Naive thymus-derived CD4-positive, alpha-beta T cell (primary cell): ENCODE data around the gene F2RL2. TPM values are rescaled to one million over a fixed set of nuclear protein-coding genes. Genes with fewer than 3 reads are reported as not detected.

Source experiments
- ATAC-seq: fragments of 150-1000 bp; cut with Tn5 transposase; 2 replicates; pipeline ENCODE4 v1.10.0; 2021; ENCODE audit warnings: mild to moderate bottlenecking, moderate library complexity
- CTCF ChIA-PET: fragments of 350-600 bp; sonication (Branson Sonifier 250); formaldehyde crosslinking; loops from one replicate; lab custom pipeline; 2021; ENCODE audit warnings: antibody characterized with exemption; lab: Charles Lee
- POLR2A ChIA-PET: fragments of 350-600 bp; sonication (Branson Sonifier 250); formaldehyde crosslinking; loops from one replicate; lab custom pipeline; 2021; ENCODE audit warnings: antibody characterized with exemption, inconsistent platforms; lab: Charles Lee
- DNase-seq, 9 donors: peaks; one replicate each; pipeline versions ENCODE4 v3.0.0 to v3.0.0-alpha.2; 2020 to 2022; ENCODE audit warnings: mixed read lengths in 1 of 9
- H3K27ac ChIP-seq: one replicate; pipeline ENCODE4 v1.7.0; 2013; ENCODE audit warnings: mild to moderate bottlenecking, low read depth, low read length, moderate library complexity
- H3K27me3 ChIP-seq, 2 donors: one replicate each; pipeline ENCODE4 v1.7.0; 2013; ENCODE audit warnings: low read length in 2 of 2, mild to moderate bottlenecking in 2 of 2, moderate library complexity in 2 of 2; ENCODE audit not compliant: control insufficient read depth in 2 of 2, insufficient read depth in 2 of 2
- H3K36me3 ChIP-seq, 3 experiments: 1 replicate in 2 of 3; 2 replicates in 1 of 3; pipeline ENCODE4 v1.7.0; 2013; ENCODE audit warnings: low read length in 3 of 3, mild to moderate bottlenecking in 3 of 3, moderate library complexity in 1 of 3; ENCODE audit not compliant: insufficient read depth in 3 of 3, control insufficient read depth in 2 of 3
- H3K4me1 ChIP-seq, 2 donors: one replicate each; pipeline ENCODE4 v1.7.0; 2013; ENCODE audit warnings: low read length in 2 of 2, mild to moderate bottlenecking in 2 of 2, moderate library complexity in 1 of 2; ENCODE audit not compliant: control insufficient read depth in 2 of 2, insufficient read depth in 2 of 2
- H3K4me3 ChIP-seq: 2 replicates; pipeline ENCODE4 v1.7.0; 2013; ENCODE audit warnings: mild to moderate bottlenecking, low read length
- H3K9me3 ChIP-seq, 3 experiments: 1 replicate in 2 of 3; 2 replicates in 1 of 3; pipeline ENCODE4 v1.7.0; 2013; ENCODE audit warnings: low read length in 3 of 3; ENCODE audit not compliant: control insufficient read depth in 2 of 3
- H3K27ac Mint-ChIP-seq, 9 donors: one replicate each; pipeline ENCODE4 v1.8.0; 2020 to 2022; ENCODE audit warnings: mixed read lengths in 9 of 9, mild to moderate bottlenecking in 8 of 9, moderate library complexity in 5 of 9, inconsistent platforms in 2 of 9
- H3K27me3 Mint-ChIP-seq, 5 donors: one replicate each; pipeline ENCODE4 v1.8.0; 2021 to 2022; ENCODE audit warnings: mixed read lengths in 5 of 5, mild to moderate bottlenecking in 1 of 5
- H3K36me3 Mint-ChIP-seq, 5 donors: one replicate each; pipeline ENCODE4 v1.8.0; 2020 to 2022; ENCODE audit warnings: mixed read lengths in 5 of 5, mild to moderate bottlenecking in 3 of 5, inconsistent platforms in 1 of 5
- H3K4me1 Mint-ChIP-seq, 7 donors: one replicate each; pipeline ENCODE4 v1.8.0; 2020 to 2022; ENCODE audit warnings: mixed read lengths in 7 of 7, mild to moderate bottlenecking in 3 of 7, inconsistent platforms in 1 of 7
- H3K4me3 Mint-ChIP-seq, 10 donors: one replicate each; pipeline ENCODE4 v1.8.0; 2020 to 2022; ENCODE audit warnings: mild to moderate bottlenecking in 10 of 10, mixed read lengths in 10 of 10, moderate library complexity in 6 of 10, inconsistent platforms in 2 of 10
- H3K9me3 Mint-ChIP-seq, 11 donors: one replicate each; pipeline ENCODE4 v1.8.0; 2020 to 2022; ENCODE audit warnings: mixed read lengths in 11 of 11, mild to moderate bottlenecking in 4 of 11, inconsistent platforms in 1 of 11, moderate library complexity in 1 of 11
- intact Hi-C, 2 donors: fragments of 100-400 bp; cut with micrococcal nuclease; formaldehyde crosslinking; loops; one replicate each; pipeline ENCODE4 v1.15.1; 2023
- polyA plus RNA-seq, 2 donors: library from polyadenylated mRNA; unstranded; fragments of 300-500 nt; fragmentation: Illumina TruSeq; gene quantifications; one replicate each; pipeline ENCODE4 v1.2.3, GENCODE V29; 2021
- total RNA-seq, 6 experiments: library from RNA in 5 of 6; stranded (reverse) in 5 of 6; gene quantifications; 1 replicate in 5 of 6; 2 replicates in 1 of 6; pipeline ENCODE4 v1.2.3 and lab custom pipeline; 2021 to 2026

The F2RL2 gene
- total and polyA plus RNA-seq, 7 experiments from 2014 or later, result 0.46 to 0.51 TPM; not detected in 5

DNA sequence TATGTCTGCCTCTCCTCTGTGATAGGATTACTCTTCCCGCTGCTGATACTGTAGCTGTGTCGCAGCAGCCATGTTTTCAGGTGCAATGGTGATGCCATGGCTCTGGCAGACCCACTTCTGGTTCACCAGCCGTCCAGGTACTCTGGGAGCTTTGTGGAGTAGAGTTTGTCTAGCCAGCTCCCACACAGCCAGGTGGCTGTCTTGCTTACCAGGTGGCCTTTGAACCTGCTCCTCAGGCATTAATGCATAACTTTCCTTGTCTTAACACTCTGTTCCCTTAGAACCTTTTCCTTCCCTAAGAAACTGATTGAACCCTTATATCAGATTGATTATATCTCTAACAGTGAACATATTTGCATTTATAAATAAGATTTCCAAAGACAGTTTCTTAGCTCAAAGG lies 42.2 kb downstream of the F2RL2 start:
- intact Hi-C loops, result loop anchor here in 1 of 2 donors (5.0 kb wide), 1 partner anchor 244 kb away; no protein-coding TSS in a partner anchor
- Mint-ChIP-seq H3K27ac (peak overlapping the region in 5 of 9 donors; percentile 10 to 81 (median 63)), H3K4me3 (no peak overlapping the region), H3K4me1 (peaks cover 0 to 32% (median 18%) of the 10 kb centered on the region in 7 donors), H3K9me3 (no peaks in the 10 kb centered on the region), H3K36me3 (peaks cover 0 to 20% (median 7%) of the 10 kb centered on the region in 5 donors), H3K27me3 (no peaks in the 10 kb centered on the region)
- CTCF ChIA-PET, result interaction anchor here (1.8 to 4.3 kb wide), 2 partner anchors 12 to 38 kb away, joined by 5 to 25 read pairs; no protein-coding TSS in a partner anchor
- Histone ChIP-seq H3K4me3 (no peak overlapping the region), H3K9me3 (no peaks in the 10 kb centered on the region), H3K27me3 (no peaks in the 10 kb centered on the region), H3K4me1 (no peaks in the 10 kb centered on the region), H3K27ac (no peak overlapping the region), H3K36me3 (peaks cover 0 to 9% (median 0%) of the 10 kb centered on the region in 3 experiments)
- ATAC-seq (no peak), DNase-seq (no peak)
- POLR2A ChIA-PET, result interaction anchor here (1.0 kb wide), 1 partner anchor 177 kb away, joined by 4 read pairs; no protein-coding TSS in a partner anchor

DNA sequence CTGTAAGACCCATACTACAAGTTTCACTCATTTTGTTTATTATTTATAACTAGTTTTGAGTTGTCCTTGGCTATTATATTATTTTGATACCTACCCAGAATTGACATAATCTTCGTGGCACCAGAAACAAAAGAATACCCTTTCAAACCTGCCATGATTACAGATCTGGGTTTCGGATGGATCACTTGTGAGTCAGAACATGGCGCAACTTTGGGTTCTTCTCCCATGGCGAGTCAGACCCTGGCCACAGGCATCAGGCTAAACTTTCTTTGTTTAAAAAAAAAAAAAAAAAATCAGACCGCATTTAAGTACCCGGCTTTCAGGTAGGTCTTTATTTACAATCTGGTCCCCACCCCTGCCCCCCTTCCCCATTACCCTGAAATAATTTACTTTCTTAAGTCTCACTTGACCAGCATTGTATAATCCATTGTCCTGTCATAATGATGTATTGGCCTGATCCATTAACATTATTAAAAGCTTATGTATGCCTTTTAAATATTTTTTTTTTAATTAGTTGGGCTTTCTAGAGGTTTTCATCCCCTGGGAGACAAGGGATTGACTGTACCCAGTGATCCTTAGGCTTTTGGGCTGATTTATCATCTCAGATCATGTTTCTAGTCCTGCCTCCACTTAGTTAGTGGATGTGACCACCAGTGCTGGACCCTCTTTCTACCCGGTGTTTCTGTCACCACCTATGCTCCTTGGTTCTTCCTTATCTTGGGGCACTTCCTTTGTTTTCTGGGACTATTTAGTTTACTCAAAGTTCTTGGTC lies 43.9 kb downstream of the F2RL2 start:
- POLR2A ChIA-PET, result no interaction called here
- intact Hi-C loops, result no loop called here
- Mint-ChIP-seq H3K4me1 (peaks cover 0 to 32% (median 18%) of the 10 kb centered on the region in 7 donors), H3K9me3 (no peaks in the 10 kb centered on the region), H3K27ac (peak overlapping the region in 1 of 9 donors; percentile 9), H3K36me3 (peaks cover 0 to 19% (median 7%) of the 10 kb centered on the region in 5 donors), H3K4me3 (no peak overlapping the region), H3K27me3 (no peaks in the 10 kb centered on the region)
- H3K9me3 ChIP-seq, result no peaks in the 10 kb centered on the region
- H3K4me1 ChIP-seq, result no peaks in the 10 kb centered on the region
- no peaks in the 10 kb centered on the region for H3K27me3 ChIP-seq
- H3K27ac ChIP-seq, result no peak overlapping the region
- H3K36me3 ChIP-seq, result peaks cover 0 to 5% (median 3%) of the 10 kb centered on the region in 3 experiments
- ATAC-seq (no peak), DNase-seq (no peak)
- CTCF ChIA-PET, result no interaction called here
- H3K4me3 ChIP-seq, result no peak overlapping the region

DNA sequence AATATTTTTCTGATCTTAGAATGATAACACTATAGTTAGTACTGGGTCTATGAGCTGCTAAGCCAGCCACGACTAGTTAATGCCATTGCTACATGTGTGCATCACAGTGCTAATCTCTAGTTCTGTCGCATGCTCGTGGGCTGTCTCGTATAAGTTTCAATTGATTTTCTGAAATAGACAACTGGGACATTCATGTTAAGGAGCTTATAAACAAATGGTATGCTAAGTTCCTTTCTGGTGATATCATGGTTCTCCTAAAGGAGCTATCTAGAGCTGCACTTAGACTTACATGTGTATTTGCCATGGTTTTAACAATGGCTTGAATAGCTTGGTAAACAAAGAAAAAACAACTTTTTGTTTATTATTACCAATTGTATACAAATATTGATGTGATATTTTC lies 46.2 kb downstream of the F2RL2 start:
- no peak overlapping the region for H3K27ac Mint-ChIP-seq
- intact Hi-C loops, result no loop called here
- ChIA-PET POLR2A (no interaction called here), CTCF (no interaction called here)
- ATAC-seq (no peak), DNase-seq (no peak)
- H3K4me3 Mint-ChIP-seq, result no peak overlapping the region
- no peaks in the 10 kb centered on the region for H3K27me3 ChIP-seq
- H3K36me3 ChIP-seq, result peaks cover 0 to 5% (median 3%) of the 10 kb centered on the region in 3 experiments
- no peak overlapping the region for H3K27ac ChIP-seq
- no peaks in the 10 kb centered on the region for H3K9me3 ChIP-seq
- H3K9me3 Mint-ChIP-seq, result no peaks in the 10 kb centered on the region
- no peaks in the 10 kb centered on the region for H3K4me1 ChIP-seq
- H3K4me3 ChIP-seq, result no peak overlapping the region
- H3K4me1 Mint-ChIP-seq, result peaks cover 0 to 25% (median 13%) of the 10 kb centered on the region in 7 donors
- no peaks in the 10 kb centered on the region for H3K27me3 Mint-ChIP-seq
- H3K36me3 Mint-ChIP-seq, result peaks cover 0 to 21% (median 6%) of the 10 kb centered on the region in 5 donors

GRCh38 chr5:76576450-76576849 lies 46.8 kb downstream of the F2RL2 start:
- ChIA-PET CTCF (no interaction called here), POLR2A (no interaction called here)
- Mint-ChIP-seq H3K27me3 (no peaks in the 10 kb centered on the region), H3K4me1 (peaks cover 4 to 25% (median 15%) of the 10 kb centered on the region in 7 donors), H3K36me3 (peaks cover 0 to 24% (median 10%) of the 10 kb centered on the region in 5 donors), H3K27ac (peak overlapping the region in 1 of 9 donors; percentile 42), H3K4me3 (no peak overlapping the region), H3K9me3 (no peaks in the 10 kb centered on the region)
- ATAC-seq, result no peak
- DNase-seq, result no peak
- Histone ChIP-seq H3K27ac (no peak overlapping the region), H3K27me3 (no peaks in the 10 kb centered on the region), H3K9me3 (no peaks in the 10 kb centered on the region), H3K4me1 (no peaks in the 10 kb centered on the region), H3K36me3 (peaks cover 0 to 5% (median 3%) of the 10 kb centered on the region in 3 experiments), H3K4me3 (no peak overlapping the region)
- intact Hi-C loops, result no loop called here

- Histone ChIP-seq H3K27me3 (no peaks in the 10 kb centered on the region), H3K4me1 (no peaks in the 10 kb centered on the region), H3K4me3 (no peak overlapping the region), H3K9me3 (no peaks in the 10 kb centered on the region), H3K36me3 (peaks cover 0 to 9% (median 3%) of the 10 kb centered on the region in 3 experiments), H3K27ac (no peak overlapping the region)
- ATAC-seq (peak; percentile 44), DNase-seq (peak in 1 of 9 donors; percentile 4)
- POLR2A ChIA-PET, result no interaction called here
- Mint-ChIP-seq H3K4me1 (peaks cover 4 to 25% (median 8%) of the 10 kb centered on the region in 7 donors), H3K27ac (peak overlapping the region in 2 of 9 donors; percentile 16 to 33), H3K27me3 (no peaks in the 10 kb centered on the region), H3K9me3 (no peaks in the 10 kb centered on the region), H3K4me3 (no peak overlapping the region), H3K36me3 (peaks cover 6 to 28% (median 15%) of the 10 kb centered on the region in 5 donors)
- CTCF ChIA-PET, result interaction anchor here (0.8 kb wide), 1 partner anchor 12 kb away, joined by 3 read pairs; no protein-coding TSS in a partner anchor
- intact Hi-C loops, result no loop called here
Measured at GRCh38 chr5:76571559-76571958, 51.6 kb downstream of the F2RL2 start.

DNA sequence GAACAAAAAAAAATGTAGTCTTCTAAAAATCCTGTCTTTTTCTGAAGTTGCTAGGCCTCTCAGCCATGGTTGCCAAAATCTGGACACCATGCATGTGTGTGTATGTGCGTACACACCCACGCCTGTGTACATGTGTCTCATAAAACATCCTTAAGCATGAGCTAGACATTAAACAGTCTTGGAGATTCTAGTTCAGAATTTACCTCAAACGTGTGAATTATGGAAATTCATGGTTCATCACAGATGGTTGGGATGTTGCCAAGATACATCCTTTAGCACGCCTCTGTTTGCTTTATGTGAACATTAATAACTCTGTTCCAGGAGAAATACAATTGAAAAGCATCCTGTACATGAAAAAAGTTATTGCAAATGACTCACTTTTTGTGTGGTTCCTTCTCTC lies 53.0 kb downstream of the F2RL2 start:
- no peak overlapping the region for H3K27ac Mint-ChIP-seq
- H3K4me3 Mint-ChIP-seq, result no peak overlapping the region
- Histone ChIP-seq H3K36me3 (peaks cover under 1 to 15% (median 5%) of the 10 kb centered on the region in 3 experiments), H3K4me1 (no peaks in the 10 kb centered on the region), H3K9me3 (no peaks in the 10 kb centered on the region), H3K27ac (no peak overlapping the region), H3K4me3 (no peak overlapping the region), H3K27me3 (no peaks in the 10 kb centered on the region)
- DNase-seq (no peak), ATAC-seq (no peak)
- H3K4me1 Mint-ChIP-seq, result peaks cover 4 to 29% (median 14%) of the 10 kb centered on the region in 7 donors
- H3K9me3 Mint-ChIP-seq, result no peaks in the 10 kb centered on the region
- H3K27me3 Mint-ChIP-seq, result no peaks in the 10 kb centered on the region
- ChIA-PET CTCF (no interaction called here), POLR2A (no interaction called here)
- intact Hi-C loops, result no loop called here
- H3K36me3 Mint-ChIP-seq, result peaks cover 9 to 34% (median 24%) of the 10 kb centered on the region in 5 donors
